Middle frontal gyrus (tissue), 1 donor: Measurements from ENCODE around the gene NEB.
"Not testable (repeated sequence)": the region's sequence is repeated elsewhere in the genome, so short reads cannot be mapped to it uniquely, and the experiment has no call there.

Experiments
- DNase-seq: peaks from one replicate; pipeline ENCODE4 v3.0.0-alpha.2; 2015; ENCODE audit warnings: low spot score; ENCODE audit errors: extremely low spot score

Gene NEB

GRCh38 chr2:151557883-151558282 lies 176.4 kb downstream of the NEB start:
- not testable (repeated sequence) for DNase-seq

GRCh38 chr2:151556121-151556520 lies 178.2 kb downstream of the NEB start:
- no peak for DNase-seq

GRCh38 chr2:151552287-151552686 lies 182.0 kb downstream of the NEB start:
- DNase-seq = no peak

GRCh38 chr2:151551556-151551955 lies 182.7 kb downstream of the NEB start:
- DNase-seq = no peak

- DNase-seq = no peak
Observed at GRCh38 chr2:151549191-151549590, 185.1 kb downstream of the NEB start.

- DNase-seq = peak; percentile 55
Observed at GRCh38 chr2:151544449-151544848, 189.8 kb downstream of the NEB start.

- no peak for DNase-seq
Observed at GRCh38 chr2:151543876-151544275, 190.4 kb downstream of the NEB start.

- no peak for DNase-seq
Observed at GRCh38 chr2:151534001-151534400, 200.3 kb downstream of the NEB start.

- no peak for DNase-seq
Observed at GRCh38 chr2:151533127-151533526, 201.1 kb downstream of the NEB start.

GRCh38 chr2:151526572-151527090 lies 207.6 kb downstream of the NEB start:
- DNase-seq = no peak

GRCh38 chr2:151525821-151526373 lies 208.4 kb downstream of the NEB start:
- DNase-seq = no peak

- no peak for DNase-seq
Observed at GRCh38 chr2:151523850-151524249, 210.4 kb downstream of the NEB start.

GRCh38 chr2:151522556-151522955 lies 211.7 kb downstream of the NEB start:
- DNase-seq = no peak

GRCh38 chr2:151520976-151521375 lies 213.3 kb downstream of the NEB start:
- DNase-seq = no peak

- DNase-seq = no peak
Observed at GRCh38 chr2:151518802-151519201, 215.5 kb downstream of the NEB start.

GRCh38 chr2:151508519-151508918 lies 225.8 kb downstream of the NEB start:
- no peak for DNase-seq

GRCh38 chr2:151506170-151506569 lies 228.1 kb downstream of the NEB start:
- no peak for DNase-seq

GRCh38 chr2:151498178-151498577 lies 236.1 kb downstream of the NEB start:
- DNase-seq = no peak

GRCh38 chr2:151491496-151491895 lies 242.8 kb downstream of the NEB start:
- no peak for DNase-seq

GRCh38 chr2:151490276-151490675 lies 244.0 kb downstream of the NEB start:
- DNase-seq = no peak

- DNase-seq = no peak
Observed at GRCh38 chr2:151486053-151486452, 248.2 kb downstream of the NEB start.

GRCh38 chr2:151484100-151484499 lies 250.2 kb downstream of the NEB start:
- no peak for DNase-seq

GRCh38 chr2:151483546-151483945 lies 250.7 kb downstream of the NEB start:
- DNase-seq = no peak
